A204.1 (cell line): ENCODE measurements around the gene ASPM.
"Not testable (repeated sequence)": the region's sequence is repeated elsewhere in the genome, so short reads cannot be mapped to it uniquely, and the experiment has no call there.

Experiments
- FAIRE-seq: peaks from 2 replicates; lab custom pipeline; 2012; peaks lifted over from hg19 to GRCh38; lab: Jason Lieb, UNC

Gene ASPM

GRCh38 chr1:197143276-197143675, 3.2 kb downstream of the ASPM start:
- no peak for FAIRE-seq

DNA sequence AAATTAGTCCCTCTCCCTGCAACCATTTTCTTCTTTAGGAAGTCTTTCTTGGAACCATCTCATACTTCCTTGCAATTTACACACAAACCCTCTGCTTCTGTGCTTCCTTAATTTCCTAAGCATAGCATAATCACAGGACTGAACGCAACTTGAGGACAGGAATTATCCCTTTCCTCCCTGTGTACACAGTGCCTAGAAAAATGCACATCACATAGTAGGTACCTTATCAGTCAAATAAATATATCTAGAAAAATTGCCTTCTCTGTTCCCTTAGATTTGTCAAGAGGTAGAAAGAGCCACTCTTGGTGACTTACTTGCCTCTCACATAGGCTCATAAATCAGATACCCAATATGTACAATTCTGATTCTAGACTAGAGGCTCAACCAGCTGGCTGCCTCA, 4.9 kb downstream of the ASPM start:
- FAIRE-seq: no peak

- no peak for FAIRE-seq
These were observed 6.3 kb downstream of the ASPM start for GRCh38 chr1:197140121-197140520.

GRCh38 chr1:197139169-197139568, 7.3 kb downstream of the ASPM start:
- no peak for FAIRE-seq

- no peak for FAIRE-seq
These were observed 9.1 kb downstream of the ASPM start for GRCh38 chr1:197137322-197137721.

GRCh38 chr1:197130677-197131304, 15.7 kb downstream of the ASPM start:
- no peak for FAIRE-seq

DNA sequence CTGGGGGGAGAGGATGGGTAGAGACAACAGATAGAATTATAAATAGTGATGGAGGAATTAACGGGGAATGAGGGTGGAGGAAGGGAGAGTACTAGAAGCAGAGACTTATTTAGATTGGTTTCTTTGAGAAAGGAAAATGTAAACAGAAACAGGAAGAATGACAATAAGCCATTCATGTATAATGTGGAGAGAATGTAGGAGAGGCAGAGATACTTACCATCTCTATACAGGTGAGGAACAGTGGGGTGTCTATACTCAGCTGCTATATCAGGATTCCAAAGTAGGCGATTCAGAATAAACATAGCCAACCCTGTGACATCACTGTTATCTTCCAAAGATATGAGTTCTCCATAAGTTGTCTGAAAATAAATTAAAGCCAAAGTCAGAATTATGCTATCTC, 16.8 kb downstream of the ASPM start:
- FAIRE-seq: no peak

GRCh38 chr1:197127246-197127912, 19.1 kb downstream of the ASPM start:
- FAIRE-seq: no peak

DNA sequence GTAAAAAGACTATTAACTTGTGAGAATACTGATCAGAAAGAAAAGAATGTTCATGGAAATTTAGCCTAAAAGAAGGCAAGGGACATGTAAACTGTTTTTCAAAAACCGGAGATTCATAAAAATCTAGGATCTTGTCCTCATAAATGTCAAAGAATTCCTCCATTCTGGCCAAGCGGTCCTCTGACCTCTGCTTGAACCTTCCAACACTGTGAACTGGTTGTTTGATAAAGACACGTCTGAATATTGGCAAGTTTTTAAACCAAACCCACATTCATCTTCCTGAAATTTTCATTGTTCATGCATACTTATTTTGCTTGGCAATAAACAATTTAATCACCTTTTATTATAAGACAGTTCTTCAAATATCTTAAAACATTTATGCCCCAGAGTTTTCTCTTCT, 19.8 kb downstream of the ASPM start:
- FAIRE-seq: no peak

DNA sequence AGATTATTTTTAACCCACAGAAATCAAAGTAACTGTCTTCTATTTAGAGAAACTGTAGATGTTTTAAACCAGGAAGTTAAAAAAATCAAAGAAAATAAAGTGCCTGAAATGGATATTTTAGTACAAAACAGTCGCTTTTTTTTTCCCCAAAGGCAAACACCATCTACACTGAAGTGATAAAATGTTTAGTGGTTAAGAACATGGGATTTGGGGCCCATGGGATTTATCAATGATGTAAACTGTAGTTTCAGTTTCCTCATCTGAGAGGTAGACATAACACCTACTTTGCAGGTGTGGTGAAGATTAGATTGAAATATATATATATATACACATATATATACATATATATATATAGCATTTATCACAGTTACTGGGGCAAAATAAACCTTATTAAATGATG, 22.1 kb downstream of the ASPM start:
- no peak for FAIRE-seq

- FAIRE-seq: no peak
These were observed 30.3 kb downstream of the ASPM start for GRCh38 chr1:197116156-197116555.

DNA sequence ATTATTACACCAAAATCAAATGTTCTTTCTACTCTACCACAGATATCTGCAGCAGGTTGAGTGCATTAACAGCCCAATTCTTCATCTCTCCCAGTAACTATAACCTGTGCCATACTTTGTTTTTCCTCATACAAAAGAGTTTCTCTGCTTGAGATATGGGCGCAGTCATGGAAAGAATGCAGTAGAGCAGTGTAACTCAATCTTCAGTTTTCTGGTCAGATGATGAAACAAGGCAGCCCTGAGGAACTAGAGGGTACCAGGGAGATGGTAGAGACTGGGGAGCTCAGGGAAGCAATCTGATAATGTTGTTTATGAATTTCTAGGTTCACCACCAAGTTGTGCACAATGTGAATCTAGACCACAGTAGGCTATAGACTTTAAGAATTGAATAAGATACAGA, 39.6 kb downstream of the ASPM start:
- FAIRE-seq: no peak

- FAIRE-seq: no peak
These were observed 43.2 kb downstream of the ASPM start for GRCh38 chr1:197103300-197103699.

- FAIRE-seq: no peak
These were observed 44.5 kb downstream of the ASPM start for GRCh38 chr1:197101978-197102377.

DNA sequence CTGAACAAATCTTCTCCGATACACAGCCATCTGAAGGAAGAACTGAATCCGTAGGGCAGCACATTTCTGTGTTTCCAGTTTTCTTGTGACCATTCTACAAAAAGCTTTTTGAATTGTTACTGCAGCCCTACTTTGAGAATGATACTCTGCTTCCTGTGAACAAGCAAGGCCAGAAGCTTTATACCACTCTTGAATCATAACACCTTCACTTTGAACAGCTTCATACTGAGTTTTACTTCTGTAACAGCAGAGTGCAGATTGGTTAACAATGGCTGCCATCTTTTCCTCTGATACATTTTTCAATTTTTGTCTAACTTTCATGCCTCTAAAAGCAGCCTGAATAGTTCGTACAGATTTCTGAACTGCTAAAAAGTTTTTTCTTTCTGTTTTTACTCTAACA, 45.8 kb downstream of the ASPM start:
- FAIRE-seq: no peak

DNA sequence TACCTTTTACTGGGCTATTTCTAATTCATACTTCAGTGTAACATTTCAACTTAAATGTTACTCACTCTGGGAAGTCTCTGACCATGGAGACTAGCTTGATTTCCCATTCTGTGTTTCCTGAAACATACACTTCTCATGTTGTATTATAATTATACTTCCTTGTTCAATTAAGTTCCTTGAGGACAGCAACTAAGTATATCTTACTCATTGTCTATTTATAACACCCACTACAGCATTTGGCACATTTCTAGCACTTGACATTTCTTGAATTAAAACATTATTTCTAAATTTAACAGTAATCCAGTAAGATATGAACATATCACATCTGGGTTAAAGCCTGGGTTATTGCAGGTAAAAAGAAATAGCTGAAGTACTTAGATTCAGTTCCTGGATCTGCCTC, 47.0 kb downstream of the ASPM start:
- no peak for FAIRE-seq

DNA sequence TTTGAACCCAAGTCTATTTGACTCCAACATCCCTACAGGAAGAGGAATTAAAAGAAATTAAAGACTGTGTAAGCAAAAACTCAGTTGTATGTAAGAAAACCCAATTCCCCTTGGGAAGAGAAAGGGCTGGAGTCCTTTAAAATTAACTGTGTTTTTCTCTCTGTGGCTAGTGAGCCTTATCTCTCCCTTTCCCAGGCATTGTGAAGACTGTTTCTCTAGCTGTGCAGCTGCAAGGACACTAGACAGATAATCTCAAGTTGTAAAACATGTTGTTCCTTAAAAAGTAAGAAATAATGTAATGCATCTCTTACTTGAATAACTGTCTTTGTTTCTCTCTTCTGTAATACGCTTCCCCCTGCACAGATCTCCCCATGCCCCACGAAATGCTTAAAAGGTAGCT, 49.5 kb downstream of the ASPM start:
- FAIRE-seq: not testable (repeated sequence)

GRCh38 chr1:197096137-197096536, 50.3 kb downstream of the ASPM start:
- FAIRE-seq: no peak

- FAIRE-seq: no peak
These were observed 53.1 kb downstream of the ASPM start for GRCh38 chr1:197093226-197093885.

DNA sequence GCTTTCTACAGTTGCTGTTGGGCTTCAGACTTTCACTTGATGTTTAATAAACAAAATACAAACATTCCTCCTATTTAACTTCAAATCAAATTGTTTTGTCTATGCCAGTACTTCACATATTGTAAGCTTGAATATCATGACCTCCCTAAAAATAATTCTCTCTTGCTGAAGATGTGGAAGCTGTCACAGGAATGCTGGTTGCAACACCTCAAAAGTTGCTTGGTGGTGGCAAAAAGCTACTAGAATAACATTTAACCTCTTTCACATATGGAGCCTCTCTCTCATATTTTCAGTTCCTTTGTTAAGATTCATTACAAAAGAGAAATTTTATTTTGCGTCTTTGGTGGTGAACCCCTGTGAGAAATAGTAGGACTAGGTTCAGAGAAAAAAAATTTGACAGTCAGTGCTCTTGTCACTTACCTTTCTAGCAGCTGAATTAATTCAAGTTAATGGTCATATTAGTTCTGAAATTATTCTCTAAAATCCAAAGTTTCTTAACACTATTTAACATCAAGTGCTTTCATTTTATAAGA, 53.9 kb downstream of the ASPM start:
- no peak for FAIRE-seq

DNA sequence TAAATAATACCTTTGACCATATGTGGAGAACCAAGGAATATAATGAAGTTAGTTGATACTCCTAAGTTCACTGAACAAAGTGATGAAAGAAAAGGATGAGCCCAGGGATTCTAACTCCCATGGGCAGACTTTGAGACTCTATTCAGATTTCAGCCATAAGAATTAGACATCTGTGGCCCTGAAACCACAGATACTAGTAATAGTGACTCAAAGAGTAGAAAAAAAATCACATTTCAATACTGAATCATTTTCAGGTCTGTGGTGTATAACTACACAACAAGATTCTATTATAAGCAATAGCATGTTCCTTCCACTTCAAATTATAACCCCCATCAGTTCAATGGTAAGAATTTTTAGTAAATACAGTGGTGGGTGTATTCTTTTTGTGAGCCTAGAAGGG, 63.0 kb downstream of the ASPM start:
- FAIRE-seq: no peak

- no peak for FAIRE-seq
These were observed 65.2 kb downstream of the ASPM start for GRCh38 chr1:197081117-197081753.

DNA sequence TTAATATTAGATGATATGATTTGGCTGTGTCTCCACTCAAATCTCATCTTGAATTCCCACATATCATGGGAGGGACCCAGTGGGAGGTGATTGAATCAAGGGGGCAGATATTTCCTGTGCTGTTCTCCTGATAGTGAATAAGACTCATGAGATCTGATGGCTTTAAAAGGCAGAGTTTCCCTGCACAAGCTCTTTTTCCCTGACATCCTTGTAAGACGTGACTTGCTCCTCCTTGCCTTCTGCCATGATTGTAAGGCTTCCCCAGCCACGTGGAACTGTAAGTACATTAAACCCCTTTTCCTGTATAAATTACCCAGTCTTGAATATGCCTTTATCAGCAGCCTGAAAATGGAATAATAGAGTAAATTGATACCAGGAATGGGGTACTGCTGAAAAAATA, 66.1 kb downstream of the ASPM start:
- no peak for FAIRE-seq
